Body of pancreas (tissue), 4 donors: ENCODE measurements around the gene PREP. TPM values are rescaled to one million over a fixed set of nuclear protein-coding genes. Genes with fewer than 3 reads are reported as not detected.
A peak's percentile ranks its signal among the peaks of the same experiment; 100 is the strongest.

ENCODE experiments used
- ATAC-seq: fragments of 150-250 bp; one replicate; pipeline ENCODE4 v1.9.1; 2016
- DNase-seq, 4 donors: peaks; one replicate each; pipeline ENCODE4 v3.0.0-alpha.2; 2019
- H3K27ac ChIP-seq, 4 donors: fragments of 200-600 bp; sonication (generic); 1 replicate in 3 of 4; 2 replicates in 1 of 4; pipeline versions ENCODE4 v1.5.1 to v1.6.1; 2016 to 2019; ENCODE audit warnings: mild to moderate bottlenecking in 1 of 4, mixed read lengths in 1 of 4, moderate library complexity in 1 of 4
- H3K27me3 ChIP-seq, 2 donors: fragments of 200-600 bp; sonication (generic); one replicate each; pipeline ENCODE4 v1.6.0; 2016; ENCODE audit warnings: mild to moderate bottlenecking in 1 of 2
- H3K36me3 ChIP-seq, 2 donors: fragments of 200-600 bp; sonication (generic); replicated peaks in 1 of 2; 2 replicates each; pipeline ENCODE4 v1.5.1; 2016; ENCODE audit warnings: low read depth in 2 of 2; ENCODE audit not compliant: insufficient read depth in 1 of 2
- H3K4me1 ChIP-seq: fragments of 200-600 bp; sonication (generic); one replicate; pipeline ENCODE4 v1.6.0; 2016
- H3K4me3 ChIP-seq, 2 donors: fragments of 200-600 bp; sonication (generic); 1 replicate in 1 of 2; 2 replicates in 1 of 2; pipeline ENCODE4 v1.5.1; 2016 to 2019
- H3K9me3 ChIP-seq, 3 donors: fragments of 200-600 bp; sonication (generic); 1 replicate in 2 of 3; 2 replicates in 1 of 3; pipeline ENCODE4 v1.5.1; 2016
- POLR2A ChIP-seq, 3 donors: fragments of 450-650 bp; IDR thresholded peaks; one replicate each; pipeline ENCODE4 v1.6.1; 2016; ENCODE audit warnings: antibody characterized with exemption in 3 of 3, mild to moderate bottlenecking in 2 of 3
- WGBS, 2 donors: methylation state at CpG; one replicate each; pipeline ENCODE4 v1.1.5; 2017; 5-methylcytosine and 5-hydroxymethylcytosine counted together
- intact Hi-C: fragments of 100-400 bp; cut with DNase I; formaldehyde crosslinking; loops from one replicate; pipeline ENCODE4 v1.15.1; 2023
- total RNA-seq, 2 donors: library from RNA; depleted of rRNA; stranded (reverse); fragments of >200 nt; gene quantifications; one replicate each; pipeline ENCODE4 v1.1.0, GENCODE V29; 2016
- TF ChIP-seq, protein P1 (sequence below), 7 experiments: fragments of 450-650 bp in 4 of 7; fragments of 200-600 bp in 3 of 7; sonication (generic) in 3 of 7; IDR thresholded peaks; one replicate each; pipeline ENCODE4 v1.5.1; 2016 to 2019; ENCODE audit warnings: antibody characterized with exemption in 7 of 7

Gene PREP
- total RNA-seq, 2 donors from 2014 or later: 10.1 to 21.8 TPM

DNA sequence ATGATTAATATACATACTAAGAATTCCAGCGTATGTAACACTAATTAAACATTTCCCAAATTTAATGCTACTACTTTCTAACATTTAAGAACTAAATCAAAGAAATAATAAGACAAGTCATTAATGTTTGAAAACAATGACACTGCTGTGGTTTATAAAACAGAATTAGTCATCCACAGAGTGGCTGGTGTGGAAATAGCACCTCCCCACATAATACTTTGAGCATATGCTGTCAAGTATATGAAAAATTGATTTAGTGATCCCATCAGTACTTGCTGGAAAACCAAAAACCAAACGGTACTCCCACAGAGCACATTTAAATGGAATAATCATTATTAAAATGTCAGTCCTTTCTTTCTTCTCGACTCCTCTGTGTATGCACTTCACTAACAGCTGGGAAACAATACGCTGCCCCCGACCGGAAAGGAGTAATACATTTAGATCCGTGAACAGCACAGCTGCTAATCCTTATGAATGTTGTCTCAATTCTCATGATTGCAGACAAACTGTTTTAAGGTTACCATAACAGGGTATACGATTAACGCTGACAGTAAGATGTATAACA is 78.4 kb downstream of the PREP start:
- no peak for ATAC-seq
- intact Hi-C loops: loop anchor here (10.0 kb wide), 1 partner anchor 80 kb away; the partner anchor contains the start of gene PREP

GRCh38 chr6:105322499-105323225 is 80.2 kb downstream of the PREP start:
- Histone ChIP-seq H3K36me3 (peaks cover 0 to 3% of the 10 kb centered on the region in 2 donors), H3K4me1 (peaks cover 46% of the 10 kb centered on the region), H3K4me3 (no peak overlapping the region), H3K27me3 (no peaks in the 10 kb centered on the region), H3K27ac (no peak overlapping the region), H3K9me3 (no peaks in the 10 kb centered on the region)
- intact Hi-C loops: loop anchor here (10.0 kb wide), 1 partner anchor 82 kb away; the partner anchor contains the start of gene PREP
- TF ChIP-seq, protein P1, sequence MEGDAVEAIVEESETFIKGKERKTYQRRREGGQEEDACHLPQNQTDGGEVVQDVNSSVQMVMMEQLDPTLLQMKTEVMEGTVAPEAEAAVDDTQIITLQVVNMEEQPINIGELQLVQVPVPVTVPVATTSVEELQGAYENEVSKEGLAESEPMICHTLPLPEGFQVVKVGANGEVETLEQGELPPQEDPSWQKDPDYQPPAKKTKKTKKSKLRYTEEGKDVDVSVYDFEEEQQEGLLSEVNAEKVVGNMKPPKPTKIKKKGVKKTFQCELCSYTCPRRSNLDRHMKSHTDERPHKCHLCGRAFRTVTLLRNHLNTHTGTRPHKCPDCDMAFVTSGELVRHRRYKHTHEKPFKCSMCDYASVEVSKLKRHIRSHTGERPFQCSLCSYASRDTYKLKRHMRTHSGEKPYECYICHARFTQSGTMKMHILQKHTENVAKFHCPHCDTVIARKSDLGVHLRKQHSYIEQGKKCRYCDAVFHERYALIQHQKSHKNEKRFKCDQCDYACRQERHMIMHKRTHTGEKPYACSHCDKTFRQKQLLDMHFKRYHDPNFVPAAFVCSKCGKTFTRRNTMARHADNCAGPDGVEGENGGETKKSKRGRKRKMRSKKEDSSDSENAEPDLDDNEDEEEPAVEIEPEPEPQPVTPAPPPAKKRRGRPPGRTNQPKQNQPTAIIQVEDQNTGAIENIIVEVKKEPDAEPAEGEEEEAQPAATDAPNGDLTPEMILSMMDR (IDR thresholded peaks at IDR 0.05): no peak
- no peak for TF ChIP-seq POLR2A (IDR thresholded peaks at IDR 0.05)
- ATAC-seq (no peak), DNase-seq (no peak)
- 96 to 99% methylated on average over 3 of the region's 3 CpGs for WGBS, 2 donors

More for the DNA sequence above, 78.4 kb downstream of the PREP start:
- no peak for DNase-seq
- Histone ChIP-seq H3K27ac (no peak overlapping the region), H3K36me3 (peaks cover 0 to 3% of the 10 kb centered on the region in 2 donors), H3K27me3 (no peaks in the 10 kb centered on the region), H3K4me3 (no peak overlapping the region), H3K9me3 (no peaks in the 10 kb centered on the region), H3K4me1 (peaks cover 46% of the 10 kb centered on the region)
- no peak for TF ChIP-seq POLR2A (IDR thresholded peaks at IDR 0.05)
- TF ChIP-seq, protein P1 (IDR thresholded peaks at IDR 0.05): no peak
- WGBS, 2 donors: 74% methylated on average over 9 of the region's 9 CpGs

GRCh38 chr6:105321728-105322127 is 81.2 kb downstream of the PREP start:
- ATAC-seq (no peak), DNase-seq (no peak)
- H3K4me1 ChIP-seq: peaks cover 36% of the 10 kb centered on the region
- 80 to 88% methylated on average over 2 of the region's 2 CpGs for WGBS, 2 donors
- no peak overlapping the region for H3K4me3 ChIP-seq
- peaks cover 0 to 3% of the 10 kb centered on the region in 2 donors for H3K36me3 ChIP-seq
- TF ChIP-seq, protein P1 (IDR thresholded peaks at IDR 0.05): no peak
- no peak for TF ChIP-seq POLR2A (IDR thresholded peaks at IDR 0.05)
- no peaks in the 10 kb centered on the region for H3K27me3 ChIP-seq
- intact Hi-C loops: loop anchor here (10.0 kb wide), 1 partner anchor 83 kb away; the partner anchor contains the start of gene PREP
- no peaks in the 10 kb centered on the region for H3K9me3 ChIP-seq
- no peak overlapping the region for H3K27ac ChIP-seq

GRCh38 chr6:105321207-105321606 is 81.7 kb downstream of the PREP start:
- Histone ChIP-seq H3K9me3 (no peaks in the 10 kb centered on the region), H3K4me3 (no peak overlapping the region), H3K36me3 (peaks cover 0 to 3% of the 10 kb centered on the region in 2 donors), H3K27ac (peak overlapping the region in 1 of 4 donors; percentile 5), H3K27me3 (no peaks in the 10 kb centered on the region), H3K4me1 (peaks cover 31% of the 10 kb centered on the region)
- ATAC-seq (no peak), DNase-seq (peak; percentile 34 to 68 (median 50))
- 35 to 45% methylated on average over 6 of the region's 6 CpGs for WGBS, 2 donors
- intact Hi-C loops: loop anchor here (10.0 kb wide), 1 partner anchor 84 kb away; the partner anchor contains the start of gene PREP
- TF ChIP-seq, protein P1 (IDR thresholded peaks at IDR 0.05): no peak
- no peak for TF ChIP-seq POLR2A (IDR thresholded peaks at IDR 0.05)
